Activated CD4-positive, alpha-beta T cell treated with anti-CD3 and anti-CD28 coated beads, Interleukin-2, amount 50 U/mL, for 1 hour (primary cell): ENCODE results near the gene FBN1.

Source experiments
- DNase-seq: peaks from one replicate; pipeline ENCODE4 v3.0.0-alpha.2; 2020

Gene FBN1

GRCh38 chr15:48462688-48463087, 182.8 kb downstream of the FBN1 start:
- DNase-seq = no peak

GRCh38 chr15:48459571-48460442, 185.7 kb downstream of the FBN1 start:
- DNase-seq = no peak

GRCh38 chr15:48458876-48459275, 186.6 kb downstream of the FBN1 start:
- DNase-seq = no peak

- DNase-seq = no peak
These were observed 189.4 kb downstream of the FBN1 start for GRCh38 chr15:48456134-48456533.

- no peak for DNase-seq
These were observed 193.8 kb downstream of the FBN1 start for GRCh38 chr15:48451736-48452135.

GRCh38 chr15:48451241-48451640, 194.3 kb downstream of the FBN1 start:
- DNase-seq = no peak

- no peak for DNase-seq
These were observed 195.8 kb downstream of the FBN1 start for GRCh38 chr15:48449734-48450133.

GRCh38 chr15:48447657-48448056, 197.9 kb downstream of the FBN1 start:
- DNase-seq = no peak

GRCh38 chr15:48447058-48447457, 198.5 kb downstream of the FBN1 start:
- DNase-seq = no peak

- no peak for DNase-seq
These were observed 203.5 kb downstream of the FBN1 start for GRCh38 chr15:48442011-48442410.

GRCh38 chr15:48440084-48440483, 205.4 kb downstream of the FBN1 start:
- no peak for DNase-seq

GRCh38 chr15:48437178-48437577, 208.3 kb downstream of the FBN1 start:
- no peak for DNase-seq

- DNase-seq = no peak
These were observed 210.2 kb downstream of the FBN1 start for GRCh38 chr15:48435321-48435720.

- no peak for DNase-seq
These were observed 212.2 kb downstream of the FBN1 start for GRCh38 chr15:48433226-48433886.

GRCh38 chr15:48432688-48433087, 212.8 kb downstream of the FBN1 start:
- DNase-seq = no peak

- no peak for DNase-seq
These were observed 217.5 kb downstream of the FBN1 start for GRCh38 chr15:48427960-48428547.

GRCh38 chr15:48427479-48427878, 218.0 kb downstream of the FBN1 start:
- no peak for DNase-seq

- DNase-seq = no peak
These were observed 218.6 kb downstream of the FBN1 start for GRCh38 chr15:48426941-48427340.

- no peak for DNase-seq
These were observed 219.5 kb downstream of the FBN1 start for GRCh38 chr15:48426044-48426443.

- no peak for DNase-seq
These were observed 220.5 kb downstream of the FBN1 start for GRCh38 chr15:48425051-48425450.

- no peak for DNase-seq
These were observed 221.5 kb downstream of the FBN1 start for GRCh38 chr15:48423896-48424475.

GRCh38 chr15:48423342-48423741, 222.2 kb downstream of the FBN1 start:
- no peak for DNase-seq

- no peak for DNase-seq
These were observed 223.1 kb downstream of the FBN1 start for GRCh38 chr15:48422401-48422800.

GRCh38 chr15:48421362-48421761, 224.1 kb downstream of the FBN1 start:
- DNase-seq = no peak
